OCI-LY7 (cell line): ENCODE results near the gene TFAP2A.

Source experiments
- CTCF ChIP-seq: fragments of 200-600 bp; sonication (generic); conservative IDR thresholded peaks from 2 replicates; pipeline ENCODE4 v1.5.1; 2014; ENCODE audit warnings: mild to moderate bottlenecking, antibody characterized with exemption, low read length, moderate library complexity, mixed read lengths
- EZH2phosphoT487 ChIP-seq: fragments of 200-600 bp; sonication (generic); IDR thresholded peaks from 2 replicates; pipeline ENCODE4 v1.6.1; 2018; ENCODE audit warnings: low read depth, borderline replicate concordance, mild to moderate bottlenecking, mixed run types, antibody characterized with exemption, low read length, moderate library complexity, mixed read lengths

- no peak for TF ChIP-seq CTCF
- TF ChIP-seq EZH2phosphoT487: no peak
Observed at GRCh38 chr6:10410207-10411050, 4.4 kb downstream of the TFAP2A start.
